Esophagus squamous epithelium (tissue), 5 donors: Measurements from ENCODE around the gene DEPDC4. TPM values are rescaled to one million over a fixed set of nuclear protein-coding genes. Genes with fewer than 3 reads are reported as not detected.

Source experiments
- DNase-seq: peaks from one replicate; lab custom pipeline; 2025; lab: John Stamatoyannopoulos, UW
- H3K27ac ChIP-seq, 4 donors: fragments of 200-600 bp; sonication (generic); one replicate each; pipeline ENCODE4 v1.5.1; 2016 to 2019; ENCODE audit warnings: mild to moderate bottlenecking in 1 of 4
- H3K27me3 ChIP-seq, 4 donors: fragments of 200-600 bp; sonication (generic); 1 replicate in 3 of 4; 2 replicates in 1 of 4; pipeline versions ENCODE4 v1.5.1 to v1.6.0; 2017 to 2021; ENCODE audit warnings: antibody characterized with exemption in 1 of 4
- H3K36me3 ChIP-seq, 3 donors: fragments of 200-600 bp; sonication (generic); one replicate each; pipeline ENCODE4 v1.5.1; 2016 to 2019
- H3K4me1 ChIP-seq, 3 donors: fragments of 200-600 bp; sonication (generic); one replicate each; pipeline ENCODE4 v1.5.1; 2017 to 2019
- H3K4me3 ChIP-seq, 4 donors: fragments of 200-600 bp; sonication (generic); 1 replicate in 3 of 4; 2 replicates in 1 of 4; pipeline ENCODE4 v1.5.1; 2016 to 2019; ENCODE audit warnings: mild to moderate bottlenecking in 2 of 4, moderate library complexity in 1 of 4
- H3K9me3 ChIP-seq, 3 donors: fragments of 200-600 bp; sonication (generic); one replicate each; pipeline ENCODE4 v1.5.1; 2016 to 2019
- CTCF ChIP-seq, 6 experiments: fragments of 450-650 bp in 4 of 6; fragments of 200-600 bp in 2 of 6; sonication (generic) in 2 of 6; IDR thresholded peaks; one replicate each; pipeline ENCODE4 v1.5.1; 2016 to 2019; ENCODE audit warnings: antibody characterized with exemption in 6 of 6, mild to moderate bottlenecking in 4 of 6, moderate library complexity in 4 of 6
- POLR2A ChIP-seq, 4 donors: fragments of 450-650 bp; IDR thresholded peaks; one replicate each; pipeline ENCODE4 v1.6.1; 2017; ENCODE audit warnings: antibody characterized with exemption in 4 of 4, mild to moderate bottlenecking in 4 of 4, moderate library complexity in 3 of 4
- WGBS, 2 donors: methylation state at CpG; one replicate each; pipeline ENCODE4 v1.1.5; 2018; 5-methylcytosine and 5-hydroxymethylcytosine counted together
- intact Hi-C: fragments of 100-400 bp; cut with DNase I; formaldehyde crosslinking; loops from one replicate; pipeline ENCODE4 v1.15.0; 2022
- total RNA-seq, 4 donors: library from RNA; depleted of rRNA; stranded (reverse); fragments of >200 nt; gene quantifications; one replicate each; pipeline ENCODE4 v1.1.0, GENCODE V29; 2016
- donor health status: DM: yes; HTN: yes; CAD: no.

Gene DEPDC4
- total RNA-seq, 4 donors from 2014 or later: 0.76 to 1.1 (median 0.95) TPM; not detected in 1

GRCh38 chr12:100221523-100221922 lies 45.4 kb downstream of the DEPDC4 start:
- no peak overlapping the region for H3K27ac ChIP-seq
- no peak for DNase-seq
- no peaks in the 10 kb centered on the region for H3K9me3 ChIP-seq
- intact Hi-C loops: no loop called here
- H3K4me1 ChIP-seq: no peaks in the 10 kb centered on the region
- TF ChIP-seq CTCF (IDR thresholded peaks at IDR 0.05) (no peak), POLR2A (IDR thresholded peaks at IDR 0.05) (no peak)
- 80 to 92% methylated on average over 3 of the region's 3 CpGs for WGBS, 2 donors
- H3K4me3 ChIP-seq: no peak overlapping the region
- H3K36me3 ChIP-seq: peaks cover 0 to 93% (median 17%) of the 10 kb centered on the region in 3 donors
- no peaks in the 10 kb centered on the region for H3K27me3 ChIP-seq

- no peak overlapping the region for H3K4me3 ChIP-seq
- H3K36me3 ChIP-seq: peaks cover 0 to 84% (median 12%) of the 10 kb centered on the region in 3 donors
- H3K9me3 ChIP-seq: no peaks in the 10 kb centered on the region
- H3K4me1 ChIP-seq: no peaks in the 10 kb centered on the region
- no peaks in the 10 kb centered on the region for H3K27me3 ChIP-seq
- DNase-seq: no peak
- H3K27ac ChIP-seq: no peak overlapping the region
- WGBS, 2 donors: 76 to 86% methylated on average over 5 of the region's 5 CpGs
- intact Hi-C loops: no loop called here
- no peak for TF ChIP-seq CTCF (IDR thresholded peaks at IDR 0.05)
- TF ChIP-seq POLR2A (IDR thresholded peaks at IDR 0.05): no peak
Measured at GRCh38 chr12:100219328-100220109, 47.4 kb downstream of the DEPDC4 start.

- H3K36me3 ChIP-seq: peaks cover 0 to 79% (median 16%) of the 10 kb centered on the region in 3 donors
- no peak for TF ChIP-seq POLR2A (IDR thresholded peaks at IDR 0.05)
- TF ChIP-seq CTCF (IDR thresholded peaks at IDR 0.05): no peak
- intact Hi-C loops: no loop called here
- H3K27me3 ChIP-seq: no peaks in the 10 kb centered on the region
- H3K4me1 ChIP-seq: no peaks in the 10 kb centered on the region
- H3K27ac ChIP-seq: no peak overlapping the region
- DNase-seq: no peak
- no peak overlapping the region for H3K4me3 ChIP-seq
- 89 to 100% methylated on average over 3 to 4 of the region's 4 CpGs for WGBS, 2 donors
- H3K9me3 ChIP-seq: no peaks in the 10 kb centered on the region
Measured at GRCh38 chr12:100216337-100216736, 50.5 kb downstream of the DEPDC4 start.

- Histone ChIP-seq H3K27ac (peak overlapping the region in 1 of 4 donors; percentile 41), H3K36me3 (peaks cover 0 to 79% (median 10%) of the 10 kb centered on the region in 3 donors), H3K4me1 (no peaks in the 10 kb centered on the region), H3K4me3 (no peak overlapping the region), H3K9me3 (no peaks in the 10 kb centered on the region), H3K27me3 (no peaks in the 10 kb centered on the region)
- TF ChIP-seq POLR2A (IDR thresholded peaks at IDR 0.05) (no peak), CTCF (IDR thresholded peaks at IDR 0.05) (no peak)
- WGBS, 2 donors: 54 to 59% methylated on average over 1 of the region's 1 CpG
- DNase-seq: no peak
- intact Hi-C loops: no loop called here
Measured at GRCh38 chr12:100215209-100215608, 51.7 kb downstream of the DEPDC4 start.

GRCh38 chr12:100214518-100214917 lies 52.4 kb downstream of the DEPDC4 start:
- WGBS, 2 donors: 67 to 79% methylated on average over 2 of the region's 2 CpGs
- Histone ChIP-seq H3K9me3 (no peaks in the 10 kb centered on the region), H3K27me3 (no peaks in the 10 kb centered on the region), H3K4me3 (no peak overlapping the region), H3K36me3 (peaks cover 0 to 79% (median 10%) of the 10 kb centered on the region in 3 donors), H3K4me1 (no peaks in the 10 kb centered on the region), H3K27ac (peak overlapping the region in 1 of 4 donors; percentile 41)
- no peak for TF ChIP-seq POLR2A (IDR thresholded peaks at IDR 0.05)
- intact Hi-C loops: no loop called here
- DNase-seq: no peak
